Loucy (cell line): ENCODE data around the gene SLC9A9.

ENCODE experiments used
- H2AFZ ChIP-seq: fragments of 200-600 bp; sonication (generic); 2 replicates; pipeline ENCODE4 v1.6.0; 2016; ENCODE audit warnings: antibody characterized with exemption, mild to moderate bottlenecking, low read length, moderate library complexity
- H3F3A ChIP-seq: fragments of 200-600 bp; 2 replicates; pipeline ENCODE4 v1.6.0; 2016; ENCODE audit warnings: antibody characterized with exemption, low read depth, mild to moderate bottlenecking
- H3K27me3 ChIP-seq: fragments of 200-600 bp; sonication (generic); 2 replicates; pipeline ENCODE4 v1.6.1; 2014; ENCODE audit warnings: low read length, mild to moderate bottlenecking; ENCODE audit not compliant: insufficient read depth, poor library complexity, severe bottlenecking
- H3K36me3 ChIP-seq: fragments of 200-600 bp; sonication (generic); 2 replicates; pipeline ENCODE4 v1.6.1; 2016; ENCODE audit warnings: low read length; ENCODE audit not compliant: insufficient read depth
- H3K4me1 ChIP-seq: fragments of 200-600 bp; sonication (generic); 2 replicates; pipeline ENCODE4 v1.5.1; 2014; ENCODE audit warnings: low read length, mild to moderate bottlenecking; ENCODE audit not compliant: insufficient read depth, poor library complexity, severe bottlenecking
- H3K4me2 ChIP-seq: fragments of 200-600 bp; sonication (generic); 2 replicates; pipeline ENCODE4 v1.6.0; 2014; ENCODE audit warnings: antibody characterized with exemption, low read length, low read depth, mild to moderate bottlenecking; ENCODE audit not compliant: poor library complexity, severe bottlenecking
- H3K4me3 ChIP-seq: fragments of 200-600 bp; sonication (generic); 2 replicates; pipeline ENCODE4 v1.5.1; 2014; ENCODE audit warnings: low read length, mild to moderate bottlenecking, mixed read lengths; ENCODE audit not compliant: poor library complexity, severe bottlenecking
- H3K79me2 ChIP-seq: fragments of 200-600 bp; sonication (generic); 2 replicates; pipeline ENCODE4 v1.6.1; 2014; ENCODE audit warnings: low read length; ENCODE audit not compliant: insufficient read depth
- H3K9ac ChIP-seq: fragments of 200-600 bp; sonication (generic); 2 replicates; pipeline ENCODE4 v1.6.0; 2014; ENCODE audit warnings: mild to moderate bottlenecking, low read depth, low read length, moderate library complexity; ENCODE audit not compliant: poor library complexity, severe bottlenecking
- H3K9me2 ChIP-seq: fragments of 200-600 bp; sonication (generic); replicated peaks from 2 replicates; pipeline ENCODE4 v1.6.1; 2016; ENCODE audit warnings: low read depth, low read length, mixed read lengths
- H3K9me3 ChIP-seq: fragments of 200-600 bp; sonication (generic); 2 replicates; pipeline ENCODE4 v1.6.1; 2014; ENCODE audit warnings: mild to moderate bottlenecking, antibody characterized with exemption, low read length, low read depth; ENCODE audit not compliant: insufficient read depth
- H4K20me1 ChIP-seq: fragments of 200-600 bp; sonication (generic); 2 replicates; pipeline ENCODE4 v1.6.0; 2014; ENCODE audit warnings: antibody characterized with exemption, low read length, mild to moderate bottlenecking; ENCODE audit not compliant: insufficient read depth, poor library complexity, severe bottlenecking
- CTCF ChIP-seq: fragments of 200-600 bp; sonication (generic); conservative IDR thresholded peaks from 2 replicates; pipeline ENCODE4 v1.5.1; 2014; ENCODE audit warnings: mild to moderate bottlenecking, antibody characterized with exemption, low read length
- EZH2phosphoT487 ChIP-seq: fragments of 200-600 bp; IDR thresholded peaks from 2 replicates; pipeline ENCODE4 v1.6.1; 2018; ENCODE audit warnings: antibody characterized with exemption, mild to moderate bottlenecking, moderate library complexity, borderline replicate concordance

SLC9A9 gene

GRCh38 chr3:143256416-143256815 is 591.9 kb downstream of the SLC9A9 start:
- TF ChIP-seq EZH2phosphoT487 = no peak
- H3K9me3 ChIP-seq = no peaks in the 10 kb centered on the region
- H3K4me1 ChIP-seq = peaks cover 3% of the 10 kb centered on the region
- H3F3A ChIP-seq = no peaks in the 10 kb centered on the region
- H2AFZ ChIP-seq = no peak overlapping the region
- H3K4me3 ChIP-seq = no peak overlapping the region
- no peaks in the 10 kb centered on the region for H3K36me3 ChIP-seq
- H3K4me2 ChIP-seq = no peak overlapping the region
- H3K9ac ChIP-seq = no peak overlapping the region
- H3K79me2 ChIP-seq = no peaks in the 10 kb centered on the region
- H3K27me3 ChIP-seq = no peaks in the 10 kb centered on the region
- H3K9me2 ChIP-seq = no peaks in the 10 kb centered on the region
- no peaks in the 10 kb centered on the region for H4K20me1 ChIP-seq

GRCh38 chr3:143255739-143256138 is 592.5 kb downstream of the SLC9A9 start:
- Histone ChIP-seq H3K4me1 (peaks cover 3% of the 10 kb centered on the region), H2AFZ (no peak overlapping the region), H3K9me2 (no peaks in the 10 kb centered on the region), H4K20me1 (no peaks in the 10 kb centered on the region), H3K79me2 (no peaks in the 10 kb centered on the region), H3K4me3 (no peak overlapping the region), H3K4me2 (no peak overlapping the region), H3F3A (no peaks in the 10 kb centered on the region), H3K27me3 (no peaks in the 10 kb centered on the region), H3K9me3 (no peaks in the 10 kb centered on the region), H3K36me3 (no peaks in the 10 kb centered on the region), H3K9ac (no peak overlapping the region)
- TF ChIP-seq CTCF = no peak
- no peak for TF ChIP-seq EZH2phosphoT487

- no peaks in the 10 kb centered on the region for H3K36me3 ChIP-seq
- H3K27me3 ChIP-seq = no peaks in the 10 kb centered on the region
- H3K9me2 ChIP-seq = no peaks in the 10 kb centered on the region
- no peaks in the 10 kb centered on the region for H3F3A ChIP-seq
- no peaks in the 10 kb centered on the region for H3K79me2 ChIP-seq
- H3K4me3 ChIP-seq = no peak overlapping the region
- H4K20me1 ChIP-seq = no peaks in the 10 kb centered on the region
- TF ChIP-seq CTCF = no peak
- no peak for TF ChIP-seq EZH2phosphoT487
- no peaks in the 10 kb centered on the region for H3K9me3 ChIP-seq
- no peak overlapping the region for H2AFZ ChIP-seq
- H3K4me1 ChIP-seq = no peaks in the 10 kb centered on the region
- no peak overlapping the region for H3K4me2 ChIP-seq
- no peak overlapping the region for H3K9ac ChIP-seq
Measured at GRCh38 chr3:143252931-143253330, 595.3 kb downstream of the SLC9A9 start.

GRCh38 chr3:143249014-143249413 is 599.3 kb downstream of the SLC9A9 start:
- Histone ChIP-seq H4K20me1 (no peaks in the 10 kb centered on the region), H3K9ac (no peak overlapping the region), H3K27me3 (no peaks in the 10 kb centered on the region), H3K4me3 (no peak overlapping the region), H3K9me3 (no peaks in the 10 kb centered on the region), H2AFZ (no peak overlapping the region), H3K9me2 (no peaks in the 10 kb centered on the region), H3K4me1 (no peaks in the 10 kb centered on the region), H3K4me2 (no peak overlapping the region), H3K79me2 (no peaks in the 10 kb centered on the region), H3F3A (no peaks in the 10 kb centered on the region), H3K36me3 (no peaks in the 10 kb centered on the region)
- TF ChIP-seq CTCF (no peak), EZH2phosphoT487 (no peak)
